ENCODE results near the gene LKAAEAR1.

GRCh38 chr20:64076061-64076997 lies 7.9 kb downstream of the LKAAEAR1 start:
- TF ChIP-seq POLR2A (IDR thresholded peaks at IDR 0.05) (no peak), CTCF (IDR thresholded peaks at IDR 0.05) (no peak)
